DMS153 treated with DMSO at 0.1 percent for 48 hours (cell line): ENCODE data around the gene RNASE2.
A peak's percentile ranks its signal among the peaks of the same experiment; 100 is the strongest.
"Not testable (repeated sequence)": the region's sequence is repeated elsewhere in the genome, so short reads cannot be mapped to it uniquely, and the experiment has no call there.

Experiments used
- DNase-seq: peaks from one replicate; lab custom pipeline; 2025; ENCODE audit not compliant: unreplicated experiment; lab: John Stamatoyannopoulos, UW

Gene RNASE2

DNA sequence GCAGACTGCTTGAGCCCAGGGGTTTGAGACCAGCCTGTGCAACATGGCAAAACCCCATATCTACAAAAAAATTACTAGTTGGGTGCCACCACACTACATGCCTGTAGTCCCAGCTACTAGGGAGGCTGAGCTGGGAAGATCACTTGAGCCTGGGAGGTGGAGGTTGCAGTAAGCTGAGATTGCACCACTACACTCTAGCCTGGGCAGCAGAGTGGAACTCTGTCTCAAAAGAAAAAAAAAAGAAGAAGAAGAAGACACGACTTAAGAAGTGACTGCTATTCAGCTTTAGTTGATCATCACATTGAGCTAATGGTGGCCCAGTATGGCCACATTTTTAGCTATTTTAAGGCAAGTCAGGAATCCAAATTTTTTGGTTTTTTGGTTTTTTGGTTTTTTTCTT lies 25.6 kb downstream of the RNASE2 start:
- no peak for DNase-seq

DNA sequence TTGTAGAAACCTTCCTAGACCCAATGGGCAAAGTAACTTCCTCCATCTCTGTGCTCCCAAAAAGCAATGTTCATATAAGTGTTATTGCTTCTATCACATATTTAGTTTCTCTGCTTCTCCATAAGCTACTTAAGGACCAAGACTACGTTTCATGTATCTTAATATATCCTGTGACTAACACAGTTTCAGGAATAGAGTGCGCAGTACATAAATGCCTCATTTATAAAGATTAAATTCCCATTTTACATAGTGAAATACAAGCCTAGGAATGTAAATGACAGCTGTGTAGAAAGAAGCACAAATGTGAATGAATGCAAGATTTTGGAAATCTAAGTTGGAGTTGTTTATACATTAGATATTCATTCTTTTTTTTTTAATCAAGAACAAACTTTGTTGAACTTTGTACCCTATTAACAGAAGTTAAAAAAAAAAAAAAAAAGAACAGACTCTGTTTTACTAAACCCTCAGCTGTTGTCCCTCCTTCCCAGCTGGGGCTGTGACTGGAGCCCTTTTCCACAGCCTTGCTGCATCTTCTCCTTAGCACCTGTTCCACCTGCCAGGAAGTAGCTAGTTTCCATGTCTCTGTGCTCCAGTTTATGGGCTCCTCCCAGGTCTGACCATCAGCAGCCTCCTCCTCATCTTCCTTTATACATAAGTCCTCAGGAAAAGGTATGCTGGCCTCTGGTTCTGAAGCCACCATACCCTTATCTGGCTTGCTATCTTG lies 27.5 kb downstream of the RNASE2 start:
- DNase-seq = no peak

DNA sequence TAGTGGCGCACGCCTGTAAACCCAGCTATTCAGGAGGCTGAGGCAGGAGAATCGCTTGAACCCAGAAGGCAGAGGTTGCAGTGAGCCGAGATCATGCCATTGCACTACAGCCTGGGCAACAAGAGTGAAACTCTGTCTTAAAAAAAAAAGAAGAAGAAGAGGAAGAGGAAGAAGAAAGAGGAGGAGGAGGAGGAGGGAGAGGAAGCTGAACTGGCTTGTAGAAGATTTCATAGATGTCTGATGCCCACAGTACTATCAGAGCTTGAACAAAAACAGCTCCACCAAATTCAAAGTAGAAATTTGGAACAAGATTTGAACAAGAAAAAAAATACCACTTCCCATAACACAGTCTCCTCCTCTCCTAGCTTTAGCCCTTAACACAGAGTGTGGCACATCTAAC lies 30.4 kb downstream of the RNASE2 start:
- DNase-seq = not testable (repeated sequence)

DNA sequence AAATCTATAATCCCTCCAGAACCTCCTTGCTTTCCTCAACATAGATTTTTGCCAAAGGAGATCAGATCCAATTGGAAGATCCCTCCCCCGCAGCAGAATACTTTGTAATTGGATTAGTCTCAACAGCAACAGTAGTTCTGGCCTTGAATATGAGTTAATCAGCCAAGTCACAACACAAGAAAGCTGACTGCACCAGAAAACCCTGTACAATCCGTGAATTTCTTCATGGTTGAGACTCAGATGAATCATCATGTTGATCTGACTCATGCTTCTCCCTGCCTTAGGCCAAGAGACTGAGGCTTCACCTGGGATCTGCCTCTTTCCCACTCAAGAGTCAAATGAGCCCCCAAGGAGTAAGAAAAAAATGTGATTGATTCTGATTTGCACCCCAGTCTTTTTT lies 31.5 kb downstream of the RNASE2 start:
- DNase-seq = no peak

DNA sequence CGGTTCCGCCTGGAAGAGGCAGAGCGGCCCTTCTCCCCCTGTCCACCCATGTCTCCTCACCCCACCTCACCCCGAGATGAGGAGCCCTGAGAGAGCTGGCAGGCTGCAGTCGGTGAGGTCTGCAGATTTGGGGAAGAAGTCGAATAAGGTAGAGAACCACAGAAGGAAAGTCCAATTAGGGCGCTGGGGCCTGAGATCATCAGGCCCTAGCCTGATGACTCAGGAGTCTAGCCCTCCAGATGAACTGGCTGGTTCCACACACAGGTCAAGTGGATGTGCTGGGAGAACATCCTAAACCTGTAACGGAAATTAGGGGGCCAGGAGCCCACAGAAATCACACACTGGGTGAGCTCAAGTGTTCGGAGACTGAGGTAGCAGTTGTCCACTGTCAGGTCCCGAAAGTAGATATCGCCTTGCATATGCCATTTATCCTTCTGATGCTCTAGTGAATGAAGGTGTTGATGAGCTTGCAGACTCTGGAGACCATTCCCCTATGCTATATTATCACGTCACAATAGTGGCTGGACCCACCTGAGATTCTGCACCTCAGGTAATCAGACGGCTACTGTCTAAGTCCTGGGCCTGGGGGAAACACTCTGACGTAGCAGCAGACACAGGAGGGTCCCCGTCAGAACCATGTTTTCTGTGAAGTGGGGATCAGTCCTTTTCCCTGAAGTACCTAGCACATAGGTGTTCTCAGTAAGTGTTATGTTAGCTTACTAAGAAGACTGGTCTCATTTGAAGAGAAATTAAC lies 33.6 kb downstream of the RNASE2 start:
- no peak for DNase-seq

DNA sequence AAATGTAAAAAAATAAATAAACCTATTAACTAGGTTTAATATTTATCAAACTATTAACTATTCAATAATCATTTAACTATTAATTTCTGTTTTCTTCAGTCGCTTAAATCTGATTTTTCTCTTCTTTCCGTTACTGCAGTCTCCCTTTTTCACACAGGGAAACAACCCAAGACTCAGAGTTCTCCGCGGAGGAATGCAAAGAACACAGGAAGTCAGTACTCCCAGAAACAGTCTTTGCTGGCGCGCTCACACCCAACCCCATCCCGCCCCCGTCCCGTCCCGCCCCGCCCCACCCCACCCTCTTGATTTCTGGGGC lies 34.1 kb downstream of the RNASE2 start:
- DNase-seq = no peak

DNA sequence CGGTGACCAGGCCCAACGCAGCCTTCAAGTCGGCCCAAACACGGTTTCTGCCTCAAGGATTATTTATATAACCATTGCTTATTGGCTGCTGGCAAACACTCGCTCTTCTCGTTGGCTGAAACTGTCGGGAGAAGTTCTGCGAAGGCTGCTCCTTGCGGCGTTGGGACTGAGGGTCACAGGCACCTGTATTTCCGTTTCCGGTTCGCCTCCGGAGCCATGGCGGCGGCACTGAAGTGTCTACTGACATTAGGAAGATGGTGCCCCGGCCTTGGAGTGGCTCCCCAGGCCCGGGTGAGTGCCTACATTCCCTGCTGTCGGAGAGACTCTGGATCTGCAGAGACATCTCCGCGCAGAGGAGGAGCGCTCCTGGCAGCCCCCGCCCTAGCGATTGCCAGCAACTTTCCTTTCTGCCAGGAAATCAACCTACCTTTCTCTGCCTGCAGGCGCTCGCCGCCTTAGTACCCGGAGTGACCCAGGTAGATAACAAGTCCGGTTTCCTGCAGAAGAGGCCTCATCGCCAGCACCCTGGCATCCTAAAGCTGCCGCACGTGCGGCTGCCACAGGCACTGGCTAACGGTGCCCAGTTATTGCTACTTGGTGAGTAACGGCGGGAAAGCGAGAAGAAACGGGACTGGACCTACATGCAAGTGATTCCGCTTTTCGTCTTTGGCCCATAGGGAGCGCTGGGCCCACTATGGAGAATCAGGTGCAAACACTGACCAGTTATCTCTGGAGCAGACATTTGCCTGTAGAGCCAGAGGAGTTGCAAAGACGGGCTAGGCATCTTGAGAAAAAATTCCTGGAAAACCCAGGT lies 34.7 kb downstream of the RNASE2 start, which contains the start of gene METTL17:
Gene METTL17, plus strand, starts transcription at position 194 of the 814 bp plus-strand sequence. Its CDS starts 23 bp downstream, at position 217.
- DNase-seq = peak; percentile 79

DNA sequence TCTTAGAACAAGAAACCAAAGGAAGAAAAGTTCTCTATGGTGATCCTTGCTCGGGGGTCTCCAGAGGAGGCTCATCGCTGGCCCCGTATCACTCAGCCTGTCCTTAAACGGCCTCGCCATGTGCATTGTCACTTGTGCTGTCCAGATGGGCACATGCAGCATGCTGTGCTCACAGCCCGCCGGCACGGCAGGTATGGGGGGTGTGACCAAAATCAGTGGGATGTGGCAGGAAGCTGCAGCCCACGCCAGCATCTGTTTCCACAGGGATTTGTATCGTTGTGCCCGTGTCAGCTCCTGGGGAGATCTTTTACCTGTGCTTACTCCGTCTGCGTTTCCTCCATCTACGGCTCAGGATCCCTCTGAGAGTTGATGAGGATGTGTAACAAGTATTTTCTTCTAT lies 41.2 kb downstream of the RNASE2 start:
- DNase-seq = no peak

DNA sequence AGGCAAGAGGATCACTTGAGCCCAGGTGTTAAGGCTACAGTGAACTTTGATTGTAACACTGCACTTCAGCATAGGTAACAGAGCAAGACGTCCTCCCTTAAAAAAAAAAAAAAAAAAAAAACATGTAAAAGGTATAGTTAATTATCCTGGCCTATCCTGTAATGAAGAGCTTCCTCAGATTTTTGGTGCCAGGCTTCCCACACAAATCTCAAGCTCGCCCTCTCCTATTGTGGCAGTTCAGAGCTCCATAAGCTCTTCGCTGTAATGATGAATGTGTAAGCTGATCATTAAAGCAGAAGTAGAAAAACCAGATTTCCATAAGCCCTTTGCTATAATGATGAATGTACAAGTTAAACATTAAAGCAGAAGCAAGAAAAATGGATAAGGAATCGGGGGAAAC lies 41.8 kb downstream of the RNASE2 start:
- no peak for DNase-seq

DNA sequence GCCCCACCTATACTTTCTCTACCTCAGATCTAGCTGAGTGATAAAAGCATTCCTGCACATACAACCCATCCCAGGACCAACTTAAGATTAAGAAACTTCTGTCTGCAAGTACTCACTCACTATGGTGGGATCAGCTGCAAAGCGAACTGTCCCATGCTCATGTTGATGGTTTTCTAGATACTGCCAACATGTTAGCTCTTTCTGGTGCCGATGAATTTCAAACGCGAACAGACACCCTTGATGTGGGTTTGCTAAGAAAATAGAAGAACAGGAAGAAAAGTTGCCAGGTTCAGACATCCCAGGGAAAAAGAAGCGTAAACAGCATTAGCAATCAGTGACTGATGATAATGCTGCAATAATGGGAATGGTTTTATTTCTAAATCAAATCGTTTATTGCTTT lies 42.3 kb downstream of the RNASE2 start:
- DNase-seq = no peak

DNA sequence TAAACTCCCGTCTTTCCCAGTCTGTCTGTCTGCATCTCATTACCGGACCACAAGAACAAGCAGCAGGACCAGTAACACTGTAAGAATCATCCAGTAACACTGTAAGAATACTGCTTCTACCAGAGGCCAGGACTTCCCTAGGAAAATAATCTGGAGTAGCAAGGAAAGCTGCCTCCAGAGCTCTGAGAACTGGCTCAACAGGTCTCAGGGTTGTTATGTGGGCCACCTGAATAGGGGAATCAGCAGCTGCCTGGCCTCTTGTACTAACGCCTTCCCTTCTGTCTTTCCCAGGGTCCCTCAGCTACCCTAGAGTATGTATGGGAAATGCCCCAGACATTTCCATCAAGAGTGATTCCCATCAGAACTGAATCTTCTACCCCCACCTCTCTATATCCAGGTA lies 42.9 kb downstream of the RNASE2 start:
- no peak for DNase-seq

DNA sequence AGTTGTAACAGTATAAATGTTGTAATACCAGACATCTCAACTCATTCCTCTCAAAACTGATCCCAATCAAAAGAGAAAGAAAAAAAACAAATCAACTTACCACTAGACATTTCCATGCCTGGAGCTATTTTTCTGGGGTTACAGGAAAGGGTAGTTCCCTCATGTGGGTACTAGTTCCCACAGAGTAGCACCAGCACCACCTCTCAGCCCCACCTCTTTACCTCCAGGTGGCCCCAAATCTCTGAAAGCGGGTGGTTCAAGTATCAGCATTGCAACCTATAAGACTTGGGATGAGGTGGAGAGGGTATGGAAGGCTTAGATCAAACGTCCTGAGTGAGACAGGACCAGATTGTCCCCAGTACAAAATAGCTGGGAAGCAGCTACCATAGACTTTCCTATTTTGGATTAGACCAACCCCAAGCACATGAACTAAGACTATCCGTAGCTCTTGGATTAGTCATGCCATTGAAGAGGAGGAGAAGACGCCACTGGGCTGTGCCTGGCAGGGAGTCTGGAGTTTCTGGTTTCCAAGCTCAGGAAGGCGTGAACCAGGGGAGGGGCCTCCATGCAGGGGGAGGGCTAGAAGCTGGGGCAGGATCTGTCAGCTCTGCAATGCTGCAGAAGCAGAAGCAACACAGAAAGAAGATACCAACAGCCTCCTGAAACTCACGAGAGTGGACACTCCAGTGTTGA lies 43.5 kb downstream of the RNASE2 start, which contains the start of gene SLC39A2:
Gene SLC39A2, plus strand, starts transcription at position 620 of the 693 bp plus-strand sequence. CDS start 154 bp downstream, outside the sequence.
- DNase-seq = no peak

DNA sequence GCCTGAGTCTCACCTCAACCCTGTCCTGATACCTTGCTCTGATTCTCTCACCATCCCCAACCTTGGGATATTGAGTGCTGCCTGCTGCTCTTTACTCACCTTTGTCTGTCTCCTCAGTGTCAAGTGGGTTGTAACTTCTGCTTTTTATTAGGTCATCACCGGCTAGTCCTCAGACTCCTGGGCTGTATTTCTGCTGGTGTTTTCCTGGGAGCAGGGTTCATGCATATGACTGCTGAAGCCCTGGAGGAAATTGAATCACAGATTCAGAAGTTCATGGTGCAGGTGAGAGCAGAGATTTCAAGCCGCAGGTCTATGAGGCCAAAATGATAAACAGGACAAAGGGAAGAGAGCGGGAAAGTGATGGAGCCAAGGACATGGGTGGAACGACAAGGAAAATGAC lies 44.3 kb downstream of the RNASE2 start:
- DNase-seq = no peak

DNA sequence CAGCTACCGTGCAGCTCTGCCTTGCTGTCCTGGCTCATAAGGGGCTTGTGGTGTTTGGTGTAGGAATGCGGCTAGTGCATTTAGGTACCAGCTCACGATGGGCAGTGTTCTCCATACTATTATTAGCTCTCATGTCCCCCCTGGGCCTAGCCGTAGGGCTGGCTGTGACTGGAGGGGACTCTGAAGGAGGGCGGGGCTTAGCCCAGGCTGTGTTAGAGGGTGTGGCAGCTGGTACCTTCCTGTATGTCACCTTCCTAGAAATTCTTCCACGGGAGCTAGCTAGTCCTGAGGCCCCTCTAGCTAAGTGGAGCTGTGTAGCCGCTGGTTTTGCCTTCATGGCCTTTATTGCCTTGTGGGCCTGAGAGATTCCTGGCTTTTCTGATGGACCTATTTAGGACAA lies 45.9 kb downstream of the RNASE2 start:
- no peak for DNase-seq

DNA sequence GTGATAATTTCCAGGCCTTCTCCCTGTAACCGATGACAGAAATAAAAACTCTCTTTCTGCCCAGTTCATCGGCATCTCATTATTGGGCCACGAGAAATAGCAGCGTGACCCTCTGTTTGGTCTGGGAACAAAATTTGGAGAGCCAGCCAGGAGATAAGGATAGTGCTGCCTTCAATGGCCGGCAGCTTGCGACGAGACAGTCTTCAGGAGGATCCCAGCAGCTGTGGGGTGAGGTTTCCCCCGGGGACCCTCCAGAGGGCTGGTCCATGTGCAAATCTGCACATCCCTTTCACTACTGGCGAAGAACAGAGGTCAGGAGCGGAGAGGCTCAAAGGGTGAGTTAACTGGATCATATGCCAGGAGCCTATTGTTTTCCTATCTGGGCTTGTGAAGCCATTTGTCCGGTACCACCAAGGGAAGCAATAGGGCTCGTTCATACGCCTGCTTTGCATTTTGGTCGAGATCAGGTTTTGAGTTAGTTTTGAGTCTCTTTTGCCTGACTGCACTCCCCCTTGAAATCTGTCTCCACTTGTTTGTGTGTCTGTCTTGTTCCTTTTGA lies 48.6 kb downstream of the RNASE2 start:
- no peak for DNase-seq
